GM21447 (cell line): ENCODE results near the gene TNKS1BP1.
"Not testable (repeated sequence)": the region's sequence is repeated elsewhere in the genome, so short reads cannot be mapped to it uniquely, and the experiment has no call there.

ENCODE experiments used
- ATAC-seq: cut with Tn5 transposase; IDR thresholded peaks from one replicate; pipeline ENCODE4 v1.9.1; 2021; ENCODE audit not compliant: unreplicated experiment

Gene TNKS1BP1

DNA sequence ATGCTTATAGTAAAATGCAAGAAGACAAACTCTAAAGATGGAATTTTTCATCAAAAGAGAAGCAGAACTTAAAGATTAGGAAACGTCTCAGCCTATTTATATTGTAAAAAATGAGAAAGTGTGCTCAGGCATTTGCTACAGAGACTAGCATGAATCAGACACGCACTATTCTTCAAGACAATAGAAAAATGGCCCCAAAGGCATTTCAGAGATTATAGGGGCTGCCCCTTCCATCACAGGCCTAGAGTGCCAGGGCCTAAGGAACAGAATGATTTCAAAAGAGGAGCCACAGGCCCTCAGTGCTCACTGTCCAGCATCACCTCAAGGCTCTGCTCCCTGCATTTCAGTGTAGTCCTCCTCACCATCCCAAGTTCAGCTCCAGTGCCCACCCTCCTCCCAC lies 27.5 kb downstream of the TNKS1BP1 start:
- ATAC-seq, result no peak

DNA sequence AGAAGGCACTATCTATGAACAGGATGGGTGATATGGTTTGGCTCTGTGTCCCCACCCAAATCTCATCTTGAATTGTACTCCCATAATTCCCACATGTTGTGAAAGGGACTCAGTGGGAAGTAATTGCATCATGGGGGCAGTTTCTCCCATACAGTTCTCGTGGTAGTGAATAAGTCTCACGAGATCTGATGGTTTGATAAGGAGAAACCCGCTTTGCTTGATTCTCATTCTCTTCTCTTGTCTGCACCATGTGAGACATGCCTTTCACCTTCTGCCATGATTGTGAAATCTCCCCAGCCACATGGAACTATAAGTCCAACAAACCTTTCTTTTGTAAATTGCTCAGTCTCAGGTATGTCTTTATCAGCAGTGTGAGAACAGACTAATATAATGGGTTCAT lies 28.5 kb downstream of the TNKS1BP1 start:
- not testable (repeated sequence) for ATAC-seq

DNA sequence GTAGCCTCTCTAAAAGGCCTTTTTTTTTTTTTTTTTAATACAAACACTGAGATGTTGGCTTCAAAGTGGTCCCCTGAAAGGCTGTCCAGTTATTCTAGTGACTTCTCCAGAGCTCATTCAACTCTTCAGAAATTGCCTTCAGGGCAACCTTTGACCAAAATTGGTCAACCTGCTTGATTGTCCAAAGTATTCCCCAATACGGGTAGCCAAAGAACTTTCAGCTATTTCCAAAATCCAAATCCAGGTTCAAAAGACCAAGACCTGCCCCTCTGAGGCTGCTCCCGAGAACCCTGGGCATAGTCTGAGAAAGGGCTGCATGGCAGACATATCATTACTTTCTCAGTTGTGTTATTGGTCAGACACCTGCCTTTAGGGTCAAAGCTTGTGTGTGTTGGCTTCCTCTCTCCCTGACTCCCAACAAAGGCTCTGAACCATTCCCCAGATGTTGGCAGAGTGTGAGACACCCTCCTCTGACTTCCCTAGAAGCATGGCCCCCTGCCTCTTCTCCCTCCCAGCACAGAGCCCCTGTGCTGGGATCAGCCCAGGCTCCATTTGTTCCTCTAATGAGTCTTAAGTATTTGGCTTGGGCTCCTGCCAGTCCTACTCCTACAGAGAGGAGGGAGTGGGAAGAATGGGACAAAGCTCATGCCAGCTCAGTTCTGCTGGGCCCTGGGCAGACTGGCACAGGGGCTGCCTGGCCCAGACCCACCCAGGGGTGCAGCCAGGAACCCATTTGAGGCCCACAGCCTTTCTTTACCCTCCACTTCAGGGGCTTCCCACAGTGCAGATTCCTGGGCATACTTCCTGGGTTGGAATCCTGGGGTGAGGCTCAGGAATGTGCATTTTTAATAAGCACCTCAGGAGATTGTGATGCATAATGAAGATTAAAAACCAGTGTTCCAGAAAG lies 30.3 kb downstream of the TNKS1BP1 start:
- no peak for ATAC-seq

DNA sequence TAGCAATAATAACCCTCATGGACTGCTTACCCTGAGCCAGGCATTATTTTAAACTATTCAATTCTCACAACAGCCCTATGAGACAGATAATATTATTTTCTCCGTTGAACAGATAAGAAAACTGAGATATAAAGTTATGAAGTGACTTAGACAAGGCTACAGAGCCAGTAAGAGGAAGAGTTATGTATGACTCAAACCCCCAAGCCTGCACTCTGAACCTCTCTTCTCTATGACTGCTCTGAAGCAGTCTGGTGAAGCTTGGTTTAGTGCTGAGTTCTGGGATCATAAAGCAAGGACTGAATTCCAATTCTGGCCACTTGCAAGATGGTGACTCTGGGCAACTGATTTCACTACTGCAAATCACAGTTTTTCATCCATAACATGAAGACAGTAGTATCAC lies 34.5 kb downstream of the TNKS1BP1 start:
- ATAC-seq, result no peak

DNA sequence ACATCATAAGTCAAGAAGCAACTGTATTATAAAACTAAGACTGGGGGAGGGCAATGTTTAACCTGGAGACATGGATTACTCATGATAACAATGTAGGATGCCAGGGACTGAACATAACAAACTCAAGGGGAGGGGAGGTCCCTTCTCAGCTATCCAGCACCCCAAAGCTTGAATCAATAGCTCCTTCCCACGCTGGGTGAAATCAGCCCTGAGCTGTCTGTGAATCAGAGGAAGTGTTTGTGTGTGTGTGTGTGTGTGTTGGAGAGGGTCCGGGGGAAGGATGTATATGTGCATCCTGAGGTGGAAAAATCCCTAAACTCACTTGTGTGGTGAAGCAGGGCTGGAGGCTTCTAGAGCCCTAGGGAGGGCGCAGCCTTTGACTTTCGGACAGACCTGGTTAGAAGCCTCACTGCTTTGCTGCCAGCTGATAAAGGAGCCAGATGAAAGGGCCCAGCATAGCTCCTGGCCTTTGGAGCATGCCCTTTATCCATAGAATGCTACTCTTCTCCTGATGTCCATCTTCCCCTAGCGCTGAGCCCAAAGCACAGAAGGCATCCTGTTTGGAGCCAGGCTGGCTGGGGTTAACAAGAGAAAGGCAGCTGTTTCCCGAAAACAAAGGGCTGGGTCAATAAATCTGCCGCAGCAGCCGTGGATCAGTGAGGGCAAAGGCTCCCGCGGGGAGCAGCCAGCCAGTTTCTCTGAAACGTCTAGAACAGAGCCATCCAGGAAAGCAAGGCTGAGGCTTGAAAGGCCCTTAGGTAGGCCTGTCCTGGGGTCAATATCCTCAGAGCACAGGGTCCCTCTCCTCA lies 35.8 kb downstream of the TNKS1BP1 start:
- ATAC-seq, result no peak

DNA sequence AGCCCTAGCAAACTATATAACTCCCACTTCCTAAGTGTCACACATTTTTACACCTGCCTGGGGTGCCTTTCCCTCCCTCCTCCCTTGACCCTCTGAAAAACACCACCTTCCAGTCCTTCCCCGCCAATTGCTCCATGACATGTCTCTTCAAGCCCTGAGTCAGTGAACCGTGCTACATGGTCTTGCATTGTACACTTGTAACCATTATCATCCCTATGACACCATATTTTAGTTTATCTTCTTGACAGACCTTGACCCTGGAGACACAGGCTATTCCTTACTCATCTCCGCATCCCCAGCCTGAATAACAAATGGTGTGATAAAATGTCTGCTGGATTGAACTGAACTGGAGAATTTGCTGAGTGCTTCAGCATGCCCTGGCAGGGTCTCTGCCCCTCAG lies 36.9 kb downstream of the TNKS1BP1 start:
- no peak for ATAC-seq

DNA sequence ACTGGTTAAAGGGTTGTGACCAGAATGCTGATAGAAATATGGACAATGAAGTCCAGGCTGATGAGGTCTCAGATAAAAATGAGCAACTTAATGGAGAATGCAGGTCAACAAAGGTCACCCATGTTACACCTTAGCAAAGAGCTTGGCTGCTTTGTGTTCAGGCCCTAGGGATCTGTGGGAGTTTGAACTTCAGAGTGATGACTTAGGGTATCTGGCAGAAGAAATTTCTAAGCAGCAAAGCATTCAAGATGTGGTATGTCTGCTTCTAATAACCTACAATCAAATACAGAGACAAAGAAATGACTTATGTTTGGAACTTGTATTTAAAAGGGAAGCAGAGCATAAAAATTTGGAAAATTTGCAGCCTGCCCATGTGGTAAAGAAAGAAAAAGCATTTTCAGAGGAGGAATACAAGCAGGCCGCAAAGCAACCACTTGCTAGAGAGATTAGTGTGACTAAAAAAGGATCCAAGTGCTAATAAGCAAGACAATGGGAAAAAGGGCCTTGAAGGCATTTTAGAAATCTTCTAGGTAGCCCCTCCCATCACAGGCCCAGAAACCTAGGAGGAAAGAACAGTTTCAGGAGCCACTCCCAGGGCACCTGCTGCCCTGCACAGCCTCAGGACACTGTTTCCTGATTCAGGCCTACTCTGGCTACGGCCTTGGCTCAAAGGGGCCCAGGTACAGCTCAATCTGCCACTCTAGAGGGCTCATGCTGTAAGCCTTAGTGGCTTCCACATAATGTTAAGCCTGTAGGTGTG lies 41.3 kb downstream of the TNKS1BP1 start:
- ATAC-seq, result no peak

DNA sequence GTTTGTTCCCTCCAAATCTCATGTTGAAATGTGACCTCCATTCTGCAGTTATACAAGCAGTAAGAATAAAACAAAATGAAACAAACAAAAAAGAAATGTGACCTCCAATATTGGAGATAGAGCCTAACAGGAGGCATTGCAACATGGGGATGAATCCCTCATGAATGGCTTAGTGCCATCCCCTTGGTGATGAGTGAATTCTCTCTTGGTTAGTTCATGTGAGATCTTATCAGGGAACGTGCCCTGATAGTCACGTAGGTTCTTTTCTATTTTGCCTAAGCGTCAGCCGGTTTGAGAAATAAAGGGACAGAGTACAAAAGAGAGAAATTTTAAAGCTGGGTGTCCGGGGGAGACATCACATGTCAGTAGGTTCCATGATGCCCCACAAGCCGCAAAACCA lies 43.2 kb downstream of the TNKS1BP1 start:
- ATAC-seq, result not testable (repeated sequence)

DNA sequence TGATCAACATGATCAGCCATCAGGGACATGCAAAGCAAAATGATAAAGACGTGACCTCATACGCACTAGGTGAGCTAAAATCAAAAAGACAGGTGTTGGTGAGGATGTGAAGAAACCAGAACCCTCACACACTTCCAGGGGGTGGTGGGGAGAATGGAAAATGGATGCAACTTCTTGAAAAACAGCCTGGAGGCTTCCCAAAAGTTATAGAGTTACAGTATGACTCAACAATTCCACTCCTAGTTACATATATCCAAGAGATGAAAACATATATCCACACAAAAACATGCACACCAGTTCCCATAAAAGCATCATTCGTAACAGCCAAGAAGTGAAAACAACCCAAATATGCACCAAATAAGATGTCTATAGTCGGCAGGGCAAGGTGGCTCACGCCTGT lies 45.6 kb downstream of the TNKS1BP1 start:
- no peak for ATAC-seq

DNA sequence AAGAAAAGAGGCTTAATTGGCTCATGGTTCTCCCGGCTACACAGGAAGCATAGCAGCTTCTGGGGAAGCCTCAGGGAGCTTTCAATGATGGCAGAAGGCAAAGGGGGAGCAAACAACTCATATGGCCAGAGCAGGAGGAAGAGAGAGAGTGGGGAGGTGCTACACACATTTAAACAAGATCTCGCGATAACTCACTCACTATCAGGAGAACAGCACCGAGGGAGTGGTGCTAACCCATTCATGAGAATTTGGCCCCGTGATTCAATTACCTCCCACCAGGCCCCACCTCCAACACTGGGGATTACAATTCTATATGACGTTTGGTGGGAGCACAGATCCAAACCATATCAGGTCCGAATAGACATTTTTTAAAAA lies 46.0 kb downstream of the TNKS1BP1 start:
- no peak for ATAC-seq

DNA sequence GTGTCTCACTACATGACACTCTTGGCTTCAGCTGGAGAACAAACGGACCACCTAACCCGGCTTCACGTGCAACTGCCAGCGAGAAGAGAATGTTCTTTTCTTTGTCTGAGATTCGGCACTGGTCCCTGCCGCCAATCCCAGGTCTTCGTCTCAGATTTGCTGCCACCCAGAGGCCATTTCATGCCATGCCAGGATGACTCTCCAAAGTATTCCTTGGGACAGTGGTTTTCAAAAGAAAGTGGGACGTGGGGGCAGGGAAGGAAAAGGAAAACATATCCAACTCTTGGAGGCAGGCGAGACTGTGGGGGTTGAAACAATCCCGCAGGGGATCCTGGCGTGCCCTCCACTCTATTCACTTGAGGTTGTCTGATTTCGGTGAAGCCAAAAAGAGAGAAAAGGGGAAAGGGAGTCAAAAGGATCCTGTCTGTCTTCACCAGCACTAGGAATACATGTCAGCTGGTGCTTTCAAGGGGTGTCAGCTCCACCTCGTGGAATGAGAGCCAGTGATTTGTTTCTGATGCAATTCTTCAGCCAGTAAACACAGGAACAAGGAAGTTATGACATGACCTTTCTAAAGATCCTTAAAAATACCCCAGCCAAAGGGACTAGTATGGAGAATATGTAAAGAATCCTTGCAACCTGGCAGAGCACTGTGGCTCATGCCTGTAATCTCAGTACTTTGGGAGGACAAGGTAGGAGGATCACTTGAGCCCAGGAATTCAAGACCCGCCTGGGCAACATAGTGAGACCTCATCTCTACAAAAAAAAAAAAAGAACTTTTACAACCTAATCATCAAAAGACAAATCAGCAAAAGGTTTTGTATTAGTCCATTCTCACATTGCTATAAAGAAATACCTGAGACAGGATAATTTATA lies 46.7 kb downstream of the TNKS1BP1 start:
- ATAC-seq, result peak; percentile 70

DNA sequence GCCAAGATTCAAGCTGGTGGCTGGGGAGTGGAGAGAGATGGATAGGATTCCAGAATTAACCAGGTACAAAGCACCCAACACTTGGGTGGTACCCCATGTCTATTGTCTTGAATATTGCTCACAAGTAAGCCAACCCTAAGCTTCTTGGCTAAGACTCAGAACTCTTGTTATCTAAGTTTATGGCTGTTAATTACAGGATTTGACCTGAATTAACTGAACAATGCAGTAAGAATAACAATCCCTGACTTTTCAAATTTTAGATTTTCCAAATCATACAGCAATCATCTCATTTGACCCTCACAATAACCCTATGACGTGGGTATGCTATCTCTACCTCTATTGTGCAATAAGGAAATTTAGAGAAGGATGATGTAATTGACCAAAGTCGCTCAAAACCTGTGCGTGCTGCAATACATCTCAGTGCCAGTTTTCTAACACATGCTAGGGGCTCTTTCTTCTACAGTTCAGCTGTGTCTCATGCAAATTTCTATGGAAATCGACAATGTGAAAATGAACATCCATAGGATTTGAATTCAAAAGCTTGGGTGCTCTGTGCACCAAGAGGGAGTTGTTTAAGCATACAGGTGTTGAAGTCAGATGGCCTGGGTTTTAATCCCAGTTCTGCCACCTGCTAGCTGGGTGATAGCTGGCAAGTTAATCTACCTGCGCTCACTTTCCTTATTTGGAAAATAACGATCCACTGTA lies 47.6 kb downstream of the TNKS1BP1 start:
- no peak for ATAC-seq

DNA sequence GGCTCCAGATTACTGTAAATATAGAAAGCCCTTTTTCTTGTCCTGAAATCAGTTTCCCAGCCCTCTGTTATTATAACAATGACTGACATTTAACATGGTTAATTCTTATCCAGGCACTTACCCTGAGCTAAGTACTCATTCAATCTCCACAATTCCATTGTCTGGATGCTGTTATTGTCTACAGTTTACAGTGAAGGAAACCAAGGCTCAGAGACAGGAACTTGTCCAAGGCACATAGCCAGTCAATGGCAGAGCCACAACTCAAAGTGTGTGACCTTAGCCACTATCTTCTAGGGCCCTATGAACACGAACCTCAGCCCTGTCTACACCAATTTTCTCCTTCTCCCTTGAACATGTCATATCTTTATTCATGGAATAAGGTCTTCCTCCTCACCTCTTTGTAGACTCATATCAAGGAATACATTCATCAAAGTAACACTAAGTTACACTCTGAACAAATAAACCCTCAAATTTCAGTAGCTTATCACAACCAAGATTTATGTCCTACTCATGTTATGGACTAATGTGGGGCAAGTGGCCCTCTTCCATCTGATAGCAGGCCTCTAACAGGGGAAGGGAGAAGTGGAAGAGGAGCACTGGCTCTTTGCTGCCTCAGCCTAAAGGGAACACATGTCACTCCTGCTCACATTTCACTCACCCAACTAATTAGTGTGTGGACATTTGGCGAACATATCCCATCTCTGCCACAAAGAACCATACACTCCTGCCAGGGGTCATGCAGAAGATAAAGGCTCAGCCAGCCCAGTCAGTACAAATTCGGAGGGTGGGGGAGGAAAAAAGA lies 48.4 kb downstream of the TNKS1BP1 start:
- ATAC-seq, result no peak

DNA sequence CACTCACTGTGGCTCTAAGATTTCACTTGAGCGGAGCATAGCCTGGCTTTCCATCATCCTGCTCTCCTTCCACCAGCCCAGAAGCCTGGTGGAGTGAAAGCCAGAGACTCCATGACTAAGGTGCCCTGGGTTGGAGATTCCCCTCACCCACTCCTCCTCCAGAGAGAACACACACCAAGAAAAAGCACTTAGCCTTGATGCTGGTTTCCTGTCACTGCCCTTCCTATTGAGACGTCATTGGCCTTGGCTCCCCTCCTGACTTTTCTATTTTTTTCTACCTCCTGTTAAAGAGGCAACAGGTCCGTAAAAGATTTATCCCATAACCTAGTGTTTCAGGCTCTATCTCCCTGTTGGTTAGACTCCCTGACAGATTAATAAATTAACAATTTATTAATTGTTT lies 49.2 kb downstream of the TNKS1BP1 start:
- ATAC-seq, result no peak

DNA sequence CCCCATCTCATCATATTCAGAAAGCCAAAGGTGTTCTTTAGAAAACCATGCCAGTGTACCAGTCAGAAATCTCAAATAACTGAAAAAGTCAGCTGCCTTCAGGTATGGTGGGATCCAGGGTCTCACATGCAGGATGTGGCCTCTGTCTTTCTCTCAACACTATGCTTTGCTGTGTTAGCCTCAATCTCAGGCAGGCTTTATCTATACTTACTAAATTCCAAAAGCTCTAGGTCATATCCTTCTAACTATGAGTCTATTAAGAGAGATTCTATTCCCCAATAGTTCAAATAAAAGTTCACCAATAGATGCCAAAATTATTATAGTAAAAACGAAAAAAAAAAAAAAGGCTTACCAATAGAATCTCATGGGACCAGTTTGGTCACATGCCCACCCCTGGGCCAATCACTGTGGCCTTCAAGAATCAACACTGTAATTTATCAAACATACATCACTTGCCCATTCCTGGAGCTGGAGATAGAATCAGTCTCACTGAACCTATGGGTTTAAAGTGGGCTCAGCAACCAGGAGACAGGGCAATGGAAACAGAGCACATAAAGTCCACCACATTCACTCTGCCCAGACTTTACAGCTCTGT lies 49.8 kb downstream of the TNKS1BP1 start:
- ATAC-seq, result no peak

DNA sequence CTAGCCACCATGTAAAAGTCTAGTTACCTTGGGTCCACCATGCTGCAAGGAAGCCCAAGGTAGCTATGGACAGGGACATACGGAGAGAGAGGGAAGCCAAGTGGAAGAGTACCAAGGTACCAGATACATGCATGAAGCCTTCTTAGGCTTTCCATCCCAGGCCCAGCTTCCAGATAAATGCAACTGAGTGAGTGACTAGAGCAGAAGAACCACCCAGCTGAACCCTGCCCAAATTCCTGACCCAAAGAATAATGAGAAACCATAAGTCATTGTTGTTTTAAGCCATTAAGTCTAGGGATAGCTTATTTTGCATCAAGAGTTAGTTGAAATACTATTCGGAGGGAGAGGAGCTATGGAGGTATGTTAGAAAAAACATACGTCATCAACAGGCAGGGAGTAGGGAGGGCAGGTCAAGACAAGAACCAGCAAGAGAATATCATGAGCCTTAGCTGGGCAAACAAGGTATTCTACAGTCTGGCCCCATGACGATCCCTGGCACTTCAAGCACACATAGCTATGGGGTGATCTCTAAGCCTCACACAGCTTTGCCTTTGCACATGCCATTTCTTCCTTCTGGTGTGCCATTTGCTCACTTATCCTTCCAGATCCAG lies 51.2 kb downstream of the TNKS1BP1 start:
- ATAC-seq, result no peak

DNA sequence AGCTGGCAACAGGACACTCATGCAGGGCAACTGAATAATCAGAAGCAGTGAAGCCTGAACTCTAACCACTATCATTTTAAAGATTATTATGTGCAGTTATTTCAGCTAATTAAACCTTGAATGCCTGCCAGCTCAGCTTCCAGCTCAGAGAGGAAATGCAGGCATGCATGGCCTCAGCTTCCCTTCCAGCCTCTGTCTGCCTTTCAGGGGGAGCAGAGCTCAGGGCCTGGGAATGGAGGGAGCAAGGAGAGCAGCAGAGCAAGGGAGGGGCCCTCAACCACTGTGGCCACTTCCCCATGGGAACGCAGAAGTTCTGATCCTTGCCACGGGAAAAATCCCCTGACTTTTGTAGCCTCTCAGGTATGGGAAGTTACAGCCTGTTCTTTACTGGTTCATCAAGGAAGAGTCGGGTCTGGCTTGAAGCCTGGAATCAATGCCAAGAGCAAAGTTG lies 55.2 kb downstream of the TNKS1BP1 start:
- ATAC-seq, result no peak

DNA sequence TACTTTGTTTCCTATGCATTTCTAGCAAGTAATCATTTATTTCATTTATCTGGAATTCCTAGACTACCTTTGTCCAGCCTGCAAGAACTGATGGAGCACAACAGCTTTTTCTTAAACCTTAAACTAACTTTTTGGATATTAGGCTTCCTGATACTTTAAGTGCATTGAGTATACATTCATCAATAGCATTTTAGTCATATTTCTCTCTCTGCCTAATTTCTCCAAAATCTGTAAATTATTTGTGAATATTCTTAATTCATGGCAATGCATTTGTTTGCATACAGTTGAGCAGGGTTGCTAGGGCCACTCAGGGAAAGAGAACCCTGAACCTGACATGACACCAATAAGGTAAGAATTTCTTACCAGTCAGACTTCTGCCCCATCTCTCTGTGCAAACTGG lies 58.6 kb downstream of the TNKS1BP1 start:
- no peak for ATAC-seq
